Activated CD8-positive, alpha-beta memory T cell treated with anti-CD3 and anti-CD28 coated beads, Interleukin-2, amount 50 U/mL, for 48 hours (primary cell): ENCODE data around the gene KLHL15.
A peak's percentile ranks its signal among the peaks of the same experiment; 100 is the strongest.
"Not testable (repeated sequence)": the region's sequence is repeated elsewhere in the genome, so short reads cannot be mapped to it uniquely, and the experiment has no call there.

Experiments
- DNase-seq: peaks from one replicate; pipeline ENCODE4 v3.0.0-alpha.2; 2020

KLHL15 gene

DNA sequence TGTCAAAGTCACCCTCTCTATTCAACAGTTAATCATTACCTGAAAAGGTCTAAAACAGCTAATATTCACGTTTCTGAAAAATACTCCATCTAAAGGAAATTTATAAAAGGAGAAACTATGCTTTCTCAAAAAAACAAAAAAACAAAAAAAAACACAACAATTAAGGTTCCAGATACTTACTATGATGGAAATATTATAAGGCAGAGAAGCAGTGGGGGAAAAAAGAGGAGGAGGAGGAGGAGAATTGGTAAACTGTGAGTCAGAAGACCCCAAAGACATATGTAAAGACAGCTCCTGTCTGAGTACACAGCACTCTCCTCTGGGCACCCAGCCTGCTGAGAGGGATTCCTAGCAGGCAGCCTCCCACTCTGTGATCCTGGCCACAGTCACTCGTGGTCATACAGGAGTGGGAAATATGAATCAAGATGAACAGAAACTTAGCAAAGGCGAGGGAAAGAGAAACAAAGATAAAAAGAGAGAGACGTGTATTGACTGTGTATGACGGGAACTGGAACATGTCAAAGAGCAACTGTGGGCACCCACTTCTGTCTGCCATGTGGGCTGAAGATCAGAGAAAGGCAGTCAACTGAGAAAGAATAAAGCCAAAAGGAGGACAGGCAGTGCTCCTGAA, 12.5 kb downstream of the KLHL15 start:
- DNase-seq: peak; percentile 61

DNA sequence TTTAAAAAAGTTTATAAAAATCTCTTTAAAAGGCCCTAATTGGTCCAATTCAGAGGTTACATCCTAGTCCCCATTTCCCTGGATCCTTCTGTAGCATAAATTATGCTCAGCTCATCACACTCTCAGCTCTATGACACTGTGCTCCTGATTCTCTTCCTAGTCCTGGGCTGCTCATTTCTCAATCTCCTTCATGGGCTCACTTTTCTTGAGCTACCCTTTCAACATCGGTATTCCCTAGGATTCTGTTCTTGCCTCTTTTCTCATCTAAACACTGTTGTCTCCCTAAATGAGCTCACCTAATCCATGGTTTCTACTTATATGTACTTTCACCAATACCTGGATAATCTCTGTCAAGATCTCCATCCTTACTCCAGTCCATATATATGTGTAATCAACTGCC, 14.7 kb downstream of the KLHL15 start:
- no peak for DNase-seq

DNA sequence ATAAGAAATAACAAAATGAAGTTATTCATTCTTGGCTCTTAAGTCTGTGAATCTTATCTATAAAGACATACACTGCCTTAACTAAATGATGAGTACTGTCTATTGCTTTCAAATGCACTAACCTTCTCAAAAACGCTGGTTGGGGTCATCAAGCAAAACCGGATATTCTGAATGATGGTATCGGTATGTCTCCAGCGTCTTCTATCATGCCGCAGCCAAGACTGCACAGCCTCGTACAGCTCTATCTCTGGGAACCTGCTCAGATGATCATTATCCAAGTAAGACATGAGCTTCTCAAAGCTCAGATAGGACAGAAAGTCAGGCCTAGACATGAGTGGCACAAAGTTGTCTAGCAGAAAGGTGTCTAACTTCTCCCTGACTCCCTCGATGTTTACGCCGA, 21.1 kb downstream of the KLHL15 start:
- no peak for DNase-seq

DNA sequence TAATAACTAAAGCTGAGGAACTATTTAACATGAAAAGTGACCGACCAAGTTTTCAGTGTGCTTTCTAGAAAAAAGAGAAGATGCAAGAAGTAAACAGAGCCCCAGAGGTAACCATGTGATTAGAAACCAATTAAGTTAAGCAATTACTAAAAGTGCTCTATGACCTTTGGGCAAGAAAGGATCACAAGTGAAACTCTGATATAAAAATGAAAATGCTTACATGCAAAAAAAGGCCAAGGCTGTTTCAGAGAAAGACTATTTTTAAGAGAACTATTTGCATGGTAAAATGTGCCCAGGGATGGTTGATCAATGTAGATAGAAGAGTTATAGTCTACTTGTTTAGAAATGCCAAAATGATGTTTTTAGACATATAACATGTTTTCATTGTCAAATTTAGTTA, 22.0 kb downstream of the KLHL15 start:
- no peak for DNase-seq

DNA sequence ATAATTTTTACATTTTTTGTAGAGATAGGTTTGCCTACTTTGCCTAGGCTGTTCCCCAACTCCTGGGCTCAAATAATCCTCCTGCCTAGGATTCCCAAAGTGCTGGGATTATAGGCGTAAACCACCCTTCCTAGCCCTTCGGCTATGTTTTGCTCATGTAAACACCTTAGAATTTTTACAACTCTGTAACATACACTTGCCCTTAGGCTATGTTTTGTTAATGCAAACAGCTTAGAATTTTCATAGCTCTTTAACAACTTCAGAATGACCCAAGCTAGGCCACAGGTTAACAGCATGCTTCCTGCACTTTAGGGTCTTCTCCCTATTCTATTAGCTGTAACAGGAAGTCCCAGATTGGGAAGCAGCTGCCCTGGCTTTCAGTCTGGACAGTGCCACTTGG, 24.2 kb downstream of the KLHL15 start:
- no peak for DNase-seq

DNA sequence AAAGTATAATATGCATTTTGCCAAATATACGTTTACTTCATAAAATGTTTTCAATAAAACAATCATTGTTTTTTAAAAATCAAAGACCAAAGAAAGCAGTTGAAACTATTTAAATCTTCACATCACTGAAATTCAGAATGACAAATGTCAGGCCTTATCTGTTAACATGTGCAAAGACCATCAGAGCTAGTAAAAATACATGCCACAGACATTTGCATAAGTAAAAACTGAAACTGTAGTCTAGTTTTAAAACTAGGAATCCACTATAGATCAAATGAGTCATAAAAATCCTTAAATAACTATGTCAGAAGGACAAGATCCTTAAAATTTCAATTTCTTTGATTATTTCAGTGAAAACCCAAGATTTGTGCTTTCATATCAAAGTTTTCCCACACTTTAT, 24.8 kb downstream of the KLHL15 start:
- DNase-seq: no peak

DNA sequence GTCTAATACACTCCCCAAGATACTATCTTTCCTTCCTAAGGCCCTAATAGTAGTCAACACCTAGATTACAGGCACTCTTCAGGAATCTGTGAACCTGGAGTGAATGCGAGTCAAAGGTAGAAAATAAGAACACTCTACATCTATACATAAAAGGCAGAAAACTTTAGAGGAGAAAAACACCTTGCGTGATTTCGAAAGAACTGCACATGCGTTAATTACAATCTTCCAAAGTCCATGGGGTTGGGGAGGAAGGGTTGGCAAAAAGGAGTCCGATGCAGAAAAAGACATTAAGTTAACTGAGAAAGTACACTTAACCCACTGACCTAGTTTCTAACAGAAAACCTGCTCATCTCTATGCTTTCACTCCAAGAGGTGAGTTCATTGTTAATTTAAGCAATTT, 27.3 kb downstream of the KLHL15 start:
- DNase-seq: no peak

DNA sequence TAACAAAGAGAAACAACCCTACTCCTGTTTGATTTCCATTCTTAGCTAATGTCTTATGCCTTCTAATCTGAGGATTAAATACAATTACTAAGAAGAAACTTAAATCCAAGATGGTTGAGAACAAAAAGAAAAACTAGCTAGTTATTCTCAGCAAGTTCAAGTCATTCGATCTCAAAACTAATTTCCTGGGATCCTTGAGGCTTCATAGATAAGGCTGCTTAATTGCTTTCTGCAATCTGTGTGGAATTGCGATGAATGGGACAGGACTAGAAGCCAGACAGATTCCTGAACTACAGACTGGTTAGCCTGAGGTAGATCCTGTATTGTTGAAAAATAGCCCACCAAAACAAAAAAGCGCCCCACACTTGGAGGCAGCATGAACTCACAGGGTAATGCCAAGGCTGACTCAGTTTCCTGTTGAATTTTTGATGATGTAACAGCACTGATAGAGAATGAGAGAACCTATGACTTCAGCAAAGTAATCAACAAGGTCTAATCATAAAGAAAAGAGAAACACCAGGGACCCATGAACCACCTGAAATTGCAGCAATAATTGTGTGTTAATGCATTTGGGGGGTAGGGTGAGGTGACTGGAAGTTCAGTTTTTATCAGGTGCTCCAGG, 33.9 kb downstream of the KLHL15 start:
- DNase-seq: no peak

DNA sequence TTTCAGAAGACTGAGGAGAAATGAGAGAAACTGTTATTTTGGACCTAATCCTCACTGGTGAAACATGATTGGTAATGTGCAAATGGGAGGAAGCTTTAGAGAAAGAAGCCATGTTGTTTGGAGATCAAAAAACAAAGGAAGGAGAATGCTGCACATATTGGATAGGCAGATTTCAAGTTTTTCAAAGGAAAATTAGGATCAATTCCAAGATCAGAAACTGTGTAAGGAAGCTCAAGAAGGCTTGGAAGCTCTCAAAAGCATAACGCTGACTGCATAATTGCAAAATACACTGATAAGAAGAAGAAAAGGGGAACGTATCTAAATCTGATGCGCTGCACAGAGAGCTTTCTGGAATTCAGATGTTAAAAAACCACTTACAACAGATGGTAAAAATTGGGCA, 34.6 kb downstream of the KLHL15 start:
- DNase-seq: no peak

DNA sequence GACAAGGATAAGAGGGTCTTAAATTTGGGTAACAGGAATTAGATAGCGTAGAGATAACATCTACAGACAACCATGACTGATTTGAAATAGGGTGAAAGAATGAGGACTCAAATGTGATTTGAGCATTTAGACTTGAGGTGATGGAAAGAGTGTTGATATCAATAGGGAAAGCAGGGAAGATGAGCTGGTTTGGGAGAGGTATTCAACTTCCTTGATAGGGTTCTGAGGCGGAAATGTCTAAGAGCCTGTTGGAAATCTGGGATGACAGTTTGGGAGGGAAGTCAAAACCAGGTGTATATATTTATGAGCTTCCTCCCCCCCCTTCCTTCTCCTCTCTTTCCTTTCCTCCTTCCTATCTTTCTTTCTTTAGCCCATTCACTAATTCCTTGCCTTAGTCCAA, 36.5 kb downstream of the KLHL15 start:
- no peak for DNase-seq

DNA sequence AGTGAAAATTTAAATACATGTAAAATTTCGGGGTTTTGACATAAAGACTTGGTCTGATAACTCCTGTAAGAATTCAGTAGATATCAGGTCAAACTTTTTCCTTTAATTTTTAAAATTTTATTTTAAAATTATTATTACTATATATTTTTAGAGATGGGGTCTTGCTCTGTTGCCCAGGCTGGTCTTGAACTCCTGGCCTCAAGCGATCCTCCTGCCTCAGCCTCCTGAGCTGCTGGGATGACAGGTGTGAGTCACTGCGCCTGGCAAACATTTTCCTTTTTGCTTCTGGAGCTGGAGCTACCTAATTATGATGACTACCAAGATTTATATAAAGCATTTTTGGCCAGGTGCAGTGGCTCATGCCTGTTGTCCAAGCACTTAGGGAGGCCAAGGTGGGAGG, 37.3 kb downstream of the KLHL15 start:
- no peak for DNase-seq

DNA sequence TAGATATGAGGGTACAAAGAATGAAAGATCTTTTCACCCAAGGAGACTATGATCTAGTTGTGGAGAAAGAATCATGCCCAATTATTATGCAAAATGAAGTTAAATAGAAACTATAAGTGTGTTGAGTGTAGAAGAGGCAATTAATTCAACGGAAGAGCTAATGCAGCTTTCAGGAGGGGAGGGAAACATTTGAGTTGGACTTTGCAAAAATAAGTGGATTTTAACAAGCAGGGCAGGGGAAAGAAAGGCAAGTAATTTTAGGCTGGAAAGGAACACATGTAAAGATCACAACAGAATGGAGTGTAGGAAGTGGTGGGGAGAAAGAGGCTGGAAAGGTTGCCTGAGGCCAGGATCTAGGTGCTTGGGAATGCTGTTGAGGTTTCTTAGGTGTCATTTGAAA, 44.1 kb downstream of the KLHL15 start:
- DNase-seq: no peak

DNA sequence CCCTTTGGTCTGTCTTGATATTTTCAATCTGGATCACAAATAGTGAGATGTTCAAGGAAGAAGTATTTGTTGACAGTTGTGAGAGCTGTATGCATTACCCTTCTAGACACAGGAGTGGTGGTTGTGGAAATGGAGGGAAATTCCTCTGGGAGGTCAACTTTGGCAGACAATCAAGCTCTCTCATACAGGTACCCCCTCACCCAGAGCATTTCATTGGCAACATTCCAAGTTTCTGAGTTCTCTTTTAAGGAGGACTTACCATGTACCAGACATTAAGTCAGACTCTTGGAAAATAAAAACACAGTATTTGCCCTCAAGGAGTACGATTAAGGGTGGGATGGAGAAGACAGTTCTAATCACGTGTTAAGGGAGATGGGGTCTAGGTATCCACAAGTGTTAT, 45.3 kb downstream of the KLHL15 start:
- DNase-seq: no peak

DNA sequence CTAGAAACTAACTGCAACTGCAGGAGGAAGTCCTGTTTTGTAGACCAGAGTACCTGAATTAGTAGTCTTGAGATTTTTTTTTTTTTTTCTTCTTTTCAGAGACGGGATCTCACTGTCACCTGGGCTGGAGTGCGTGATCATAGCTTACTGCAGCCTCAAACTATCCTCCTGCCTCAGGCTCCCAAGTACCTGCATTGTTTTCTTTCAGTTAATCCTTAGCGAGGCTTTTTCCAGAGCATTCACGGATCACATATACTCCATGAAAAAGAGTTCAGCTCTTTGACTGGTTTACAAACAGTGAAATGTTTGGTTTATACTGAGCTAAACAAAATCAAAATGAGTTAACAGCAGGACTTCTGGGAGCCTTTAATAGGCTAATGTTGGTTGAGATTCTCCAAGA, 45.8 kb downstream of the KLHL15 start:
- no peak for DNase-seq

DNA sequence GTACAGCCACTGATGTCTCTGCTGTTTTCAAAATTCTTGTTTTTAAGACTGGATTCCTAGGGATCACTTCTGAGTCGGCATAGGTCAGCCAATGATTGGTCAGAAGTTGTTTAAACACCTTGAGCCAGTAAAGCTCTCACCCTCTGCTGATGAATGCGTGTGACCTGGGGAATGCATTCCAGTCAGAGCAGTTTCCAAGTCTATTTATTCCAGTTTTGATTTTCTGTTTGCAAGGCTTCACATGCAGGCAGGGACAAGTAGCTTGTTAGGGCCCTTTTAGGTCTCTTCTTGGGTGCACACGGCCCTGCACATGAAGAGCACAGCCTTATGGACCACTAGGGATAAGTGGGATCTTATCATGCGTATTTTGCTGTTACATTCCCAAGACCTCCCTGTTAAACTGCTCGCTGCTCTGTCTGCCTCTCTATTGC, 47.0 kb downstream of the KLHL15 start:
- no peak for DNase-seq

DNA sequence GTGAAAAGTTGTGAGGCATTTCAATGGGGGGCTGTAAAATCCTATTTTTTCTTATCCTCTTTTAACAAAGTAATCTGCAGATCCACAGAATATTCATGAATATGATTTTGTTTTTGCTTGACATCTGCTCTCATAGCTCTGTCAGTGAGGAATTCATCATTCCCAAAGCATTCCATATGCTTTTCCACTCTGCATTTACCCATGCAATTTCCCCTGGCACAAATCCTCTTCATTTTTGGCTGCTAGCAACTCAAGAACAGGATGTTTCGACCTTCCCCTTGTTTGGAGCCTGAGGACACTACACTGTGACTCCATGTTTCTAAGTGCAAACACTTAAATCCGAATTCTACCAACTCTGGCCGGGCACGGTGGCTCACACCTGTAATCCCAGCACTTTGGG, 48.5 kb downstream of the KLHL15 start:
- DNase-seq: no peak

DNA sequence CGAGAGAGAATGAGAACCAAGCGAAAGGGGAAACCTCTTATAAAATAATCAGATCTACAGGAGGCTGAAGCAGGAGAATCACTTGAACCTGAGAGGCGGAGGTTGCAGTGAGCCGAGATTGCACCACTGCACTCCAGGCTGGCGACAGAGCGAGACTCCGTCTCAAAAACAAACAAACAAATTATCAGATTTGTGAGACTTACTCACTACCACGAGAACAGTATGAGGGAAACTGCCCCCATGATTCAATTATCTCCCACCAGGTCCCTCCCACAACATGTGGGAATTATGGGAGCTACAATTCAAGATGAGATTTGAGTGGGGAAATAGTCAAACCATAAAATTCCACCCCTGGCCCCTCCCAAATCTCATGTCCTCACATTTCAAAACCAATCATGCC, 61.4 kb downstream of the KLHL15 start:
- not testable (repeated sequence) for DNase-seq

DNA sequence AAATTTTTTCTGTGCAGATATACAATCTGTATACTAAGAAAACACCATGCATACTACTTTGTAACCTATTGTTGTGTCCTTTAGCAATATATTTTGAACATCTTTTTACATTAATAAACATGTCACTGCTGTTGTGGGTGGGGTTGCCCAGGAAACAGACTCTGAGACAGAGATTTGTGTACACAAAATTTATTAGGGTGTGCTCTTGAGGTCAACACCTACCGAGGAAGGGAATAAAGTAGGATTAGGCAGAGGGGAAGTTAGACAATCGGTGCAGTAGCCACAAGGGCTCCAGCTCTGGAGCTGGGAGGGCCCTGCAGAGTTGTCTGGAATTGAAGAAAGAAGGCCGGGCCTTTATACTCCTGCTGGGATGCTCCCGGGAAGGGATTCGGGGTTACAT, 62.8 kb downstream of the KLHL15 start:
- DNase-seq: no peak

DNA sequence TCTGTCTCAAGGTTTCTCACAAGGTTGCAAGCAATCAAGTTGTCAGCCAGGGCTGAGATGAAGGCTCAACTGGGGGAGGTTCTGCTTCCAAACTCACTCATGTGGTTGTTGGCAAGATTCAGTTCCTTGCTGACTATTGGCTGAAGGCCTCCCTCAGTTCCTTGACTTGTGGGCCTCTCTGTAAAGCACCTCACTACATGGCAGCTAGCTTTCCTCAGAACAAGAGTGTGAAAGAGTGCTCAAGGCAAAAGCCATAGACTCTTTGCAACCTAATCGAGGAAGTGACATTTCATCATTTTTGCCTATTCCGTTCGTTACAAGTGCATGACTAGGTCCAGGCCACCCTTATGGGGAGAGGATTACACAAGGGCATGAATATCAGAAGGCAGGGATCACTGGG, 67.2 kb downstream of the KLHL15 start:
- DNase-seq: no peak

DNA sequence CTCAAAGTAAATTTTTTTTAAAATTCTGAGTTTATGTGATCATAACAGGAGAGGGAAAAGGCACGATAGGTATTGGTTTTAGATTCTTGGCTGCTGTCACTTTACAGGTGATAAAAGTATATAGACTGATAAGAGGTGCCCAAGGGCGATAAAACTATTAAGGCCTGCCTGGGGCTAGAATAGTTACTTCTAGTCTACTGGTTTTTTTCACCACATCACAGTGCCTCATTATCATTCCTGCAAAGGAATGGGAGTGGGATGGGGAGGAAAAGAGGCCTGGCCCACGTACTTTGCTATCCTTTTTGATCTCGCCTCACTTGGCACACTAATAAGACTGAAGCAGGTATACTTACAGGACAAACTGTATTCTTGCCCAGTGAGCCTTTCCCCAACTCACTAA, 72.6 kb downstream of the KLHL15 start:
- no peak for DNase-seq

DNA sequence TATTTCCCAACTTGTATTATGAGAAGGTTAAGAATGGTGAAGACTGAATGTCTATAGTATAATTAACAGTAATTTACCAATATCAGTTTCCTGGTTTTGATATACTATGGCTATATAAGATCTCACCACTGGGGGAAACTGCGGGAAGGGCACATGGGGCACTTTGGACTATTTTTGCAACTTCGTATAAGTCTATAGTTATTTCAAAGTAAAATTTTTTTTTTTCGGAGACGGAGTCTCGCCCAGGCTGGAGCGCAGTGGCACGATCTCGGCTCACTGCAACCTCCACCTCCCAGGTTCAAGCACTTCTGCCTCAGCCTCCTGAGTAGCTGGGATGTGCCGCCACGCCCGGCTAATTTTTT, 73.1 kb downstream of the KLHL15 start:
- no peak for DNase-seq

DNA sequence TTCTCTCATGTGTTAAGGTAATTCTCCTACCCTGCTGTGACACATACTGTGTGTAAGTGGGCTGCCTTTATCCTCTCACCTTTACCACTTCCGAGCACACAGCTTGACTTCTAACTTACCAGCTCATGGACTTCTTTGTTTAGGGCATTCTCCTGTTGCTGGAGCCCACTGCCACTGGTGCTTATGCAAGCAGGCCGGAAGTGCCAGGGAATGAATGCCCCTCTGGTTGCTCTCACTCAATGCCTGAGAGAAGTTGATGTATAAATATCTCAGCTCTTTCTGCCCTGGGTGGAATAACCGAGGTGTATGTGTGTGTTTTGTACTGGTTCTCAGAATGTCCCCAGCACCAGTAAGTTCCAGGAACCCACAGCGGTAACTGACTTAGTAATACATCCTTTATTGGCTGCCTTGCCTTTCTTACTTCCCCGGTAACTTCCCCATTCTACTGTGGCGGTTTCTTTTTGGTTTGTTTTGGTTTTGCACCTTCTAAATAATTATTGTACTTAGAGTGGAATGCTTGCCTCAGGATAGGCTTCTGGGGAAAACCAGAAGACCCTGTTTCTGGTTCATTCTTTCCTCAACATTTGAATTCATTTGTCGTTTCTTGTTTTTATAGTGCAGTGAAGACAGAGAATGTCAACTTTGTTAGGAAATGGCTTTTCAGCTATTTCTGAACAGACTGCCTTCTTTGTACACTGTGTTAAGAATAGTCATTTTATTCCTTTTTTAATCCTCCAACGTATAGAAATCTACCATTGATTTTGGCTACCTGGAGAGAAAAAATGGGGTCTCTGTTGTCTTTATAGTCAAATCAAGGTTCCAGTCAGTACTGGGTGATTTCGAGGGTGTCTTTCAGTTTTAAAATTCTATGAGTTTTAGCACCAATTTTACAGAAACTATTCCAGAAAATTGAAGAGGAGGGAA, 73.7 kb downstream of the KLHL15 start:
- peak; percentile 55 for DNase-seq

DNA sequence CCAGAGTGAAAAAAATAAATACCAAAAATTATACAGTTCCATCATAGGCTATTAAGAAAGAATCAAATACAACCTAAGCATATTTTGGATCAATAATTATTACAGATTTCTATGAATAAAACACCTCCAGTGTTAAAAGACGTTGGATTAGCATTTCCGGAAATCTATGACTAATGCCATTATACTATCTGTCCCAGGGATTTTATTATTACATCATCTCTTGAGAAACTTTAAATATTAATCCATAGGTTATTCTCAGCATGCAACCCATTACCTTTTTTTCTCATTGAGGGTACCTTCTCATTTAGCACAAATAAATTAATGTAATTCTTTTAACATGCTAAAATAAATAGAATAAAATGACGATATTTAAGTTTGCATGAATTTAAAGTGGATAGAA, 74.6 kb downstream of the KLHL15 start:
- DNase-seq: no peak

DNA sequence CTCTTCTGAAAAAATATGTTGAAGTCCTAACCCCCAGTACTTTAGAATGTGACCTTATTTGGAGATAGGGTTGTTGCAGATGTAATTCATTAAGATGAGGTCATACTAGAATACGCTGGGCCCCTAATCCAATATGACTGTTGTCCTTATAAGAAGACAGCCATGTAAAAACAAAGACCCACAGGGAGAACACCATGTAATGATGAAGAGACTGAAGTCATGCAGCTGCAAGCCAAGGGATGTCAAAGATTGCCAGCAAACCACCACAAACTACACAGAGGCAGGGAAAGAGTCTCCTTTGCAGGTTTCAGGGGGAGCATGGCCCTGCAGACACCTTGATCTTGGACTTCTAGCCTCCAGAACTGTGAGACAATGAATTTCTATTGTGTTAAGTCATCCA, 81.8 kb downstream of the KLHL15 start:
- no peak for DNase-seq
